Anterior cingulate cortex (tissue), 58 donors: ENCODE results near the gene IL9.
A peak's percentile ranks its signal among the peaks of the same experiment; 100 is the strongest.
"Not testable (repeated sequence)": the region's sequence is repeated elsewhere in the genome, so short reads cannot be mapped to it uniquely, and the experiment has no call there.

Experiments used
- DNase-seq, 58 donors: peaks; one replicate each; lab custom pipeline; 2025; lab: John Stamatoyannopoulos, UW

IL9 gene

DNA sequence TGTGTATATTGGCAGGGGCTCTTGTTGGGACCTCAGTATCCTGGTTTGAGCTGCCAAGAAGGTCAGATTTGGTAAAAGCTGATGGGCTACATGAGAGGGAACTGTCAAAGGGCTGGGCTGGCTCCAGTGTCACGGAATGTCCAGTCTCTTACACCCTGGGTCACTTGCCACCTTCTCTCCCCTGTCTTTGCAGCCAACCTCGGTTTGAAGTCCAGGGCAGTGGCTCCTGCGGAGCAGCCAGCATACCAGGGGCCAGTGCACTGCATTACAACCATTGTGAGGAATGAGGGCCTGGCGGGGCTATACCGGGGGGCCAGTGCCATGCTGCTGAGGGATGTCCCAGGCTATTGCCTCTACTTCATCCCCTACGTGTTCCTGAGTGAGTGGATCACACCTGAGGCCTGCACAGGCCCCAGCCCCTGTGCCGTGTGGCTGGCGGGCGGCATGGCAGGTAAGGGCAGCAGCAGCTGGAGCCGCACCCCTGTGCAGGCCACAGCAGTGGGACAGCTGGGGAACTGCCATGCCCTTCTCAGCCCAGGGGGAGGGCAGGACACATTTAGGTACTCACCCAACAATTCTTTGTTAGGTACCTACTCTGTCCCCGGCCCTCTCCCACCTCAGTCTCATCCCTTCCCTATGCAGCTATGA, 24.2 kb downstream of the IL9 start:
- DNase-seq, result no peak

DNA sequence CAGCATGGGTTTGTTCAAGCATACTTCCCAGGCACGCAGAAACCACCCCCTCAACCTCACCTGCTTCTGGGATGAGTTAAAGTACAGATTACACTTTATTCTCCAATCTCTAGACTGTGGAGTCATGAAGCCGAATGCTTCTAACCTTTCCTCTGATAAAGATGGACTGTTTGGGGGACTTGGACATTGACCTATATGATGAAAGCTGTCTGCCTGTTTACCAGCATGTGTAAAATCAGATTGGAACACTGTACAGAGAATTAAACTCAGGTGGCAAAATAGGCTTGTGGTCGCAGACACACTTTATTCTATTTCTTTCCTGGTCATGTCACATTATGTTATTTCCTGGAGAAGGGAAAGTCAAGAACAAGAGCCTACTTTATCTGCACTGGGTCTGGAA, 25.7 kb downstream of the IL9 start:
- DNase-seq, result no peak

DNA sequence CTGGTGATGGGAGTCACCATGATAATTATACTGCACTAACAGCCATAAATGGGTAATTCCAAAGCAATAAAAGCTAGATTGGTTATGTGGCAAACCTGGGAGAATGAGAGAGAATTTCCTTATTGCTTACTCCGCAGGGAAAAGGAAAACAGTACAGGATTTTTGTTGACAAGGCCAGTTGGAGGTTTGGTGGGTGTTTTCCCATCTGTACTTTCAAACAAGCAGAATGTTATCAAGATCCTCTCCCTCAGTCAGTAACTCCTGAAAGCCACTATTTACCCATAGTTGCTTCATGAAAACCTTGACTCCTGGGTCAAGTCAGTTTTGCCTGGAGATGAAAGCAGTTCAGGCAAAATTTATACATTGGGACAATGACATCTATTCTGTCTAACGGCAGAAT, 26.4 kb downstream of the IL9 start:
- no peak for DNase-seq

DNA sequence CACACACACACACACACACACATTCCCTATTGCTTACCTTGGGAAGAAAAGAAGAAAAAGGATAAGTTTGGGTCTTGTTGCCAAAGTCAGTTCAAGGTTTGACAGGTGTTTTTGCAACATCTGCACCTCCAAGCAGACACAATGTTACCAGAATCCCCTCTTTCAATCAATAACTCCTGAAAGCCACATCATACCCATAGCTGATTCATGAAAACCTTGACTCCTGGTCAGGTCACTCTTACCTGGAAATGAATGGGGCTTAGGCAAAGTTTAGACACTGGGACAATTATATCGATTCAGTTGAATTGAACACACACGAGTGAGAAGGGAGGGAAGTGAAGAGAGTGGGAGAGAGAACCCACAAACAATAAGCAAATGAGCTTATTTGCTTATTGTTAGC, 27.0 kb downstream of the IL9 start:
- DNase-seq, result no peak

DNA sequence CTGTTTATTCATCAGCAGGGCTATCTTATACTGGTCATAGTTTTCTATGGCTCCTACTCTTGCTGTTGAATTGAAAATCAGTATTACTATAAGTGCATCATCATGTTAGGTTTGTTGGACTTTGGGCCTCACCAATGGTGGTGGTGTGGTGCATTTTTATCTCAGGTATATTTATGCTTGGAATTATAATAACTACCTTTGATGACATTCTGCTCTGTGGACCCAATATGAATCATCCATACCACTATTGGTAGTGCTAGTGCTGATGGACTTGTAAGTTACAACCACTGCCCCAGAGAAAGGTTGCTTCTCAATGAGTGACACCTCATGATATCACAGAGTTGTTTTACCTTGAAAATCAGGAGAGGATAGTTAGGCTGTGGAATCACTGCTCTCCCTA, 28.0 kb downstream of the IL9 start:
- no peak for DNase-seq

DNA sequence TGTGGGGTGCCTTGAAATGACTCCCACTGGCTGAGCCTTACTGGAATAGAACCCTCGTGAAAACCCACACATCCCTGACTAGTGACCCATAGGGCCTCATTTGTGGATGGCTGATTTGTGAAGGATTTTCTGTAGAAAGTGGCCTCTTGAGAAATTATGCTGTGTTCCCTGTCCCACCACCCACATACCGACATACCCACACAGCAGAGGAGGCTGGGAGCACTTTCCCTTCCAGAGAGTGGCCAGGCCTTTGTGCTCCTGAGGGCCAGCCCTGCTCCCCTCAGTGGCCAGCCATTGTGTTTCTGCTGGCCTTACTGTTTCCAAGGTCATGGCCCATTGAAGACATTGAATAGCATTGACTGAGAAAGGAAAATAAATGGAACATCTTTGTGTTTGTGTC, 29.6 kb downstream of the IL9 start:
- DNase-seq, result no peak

DNA sequence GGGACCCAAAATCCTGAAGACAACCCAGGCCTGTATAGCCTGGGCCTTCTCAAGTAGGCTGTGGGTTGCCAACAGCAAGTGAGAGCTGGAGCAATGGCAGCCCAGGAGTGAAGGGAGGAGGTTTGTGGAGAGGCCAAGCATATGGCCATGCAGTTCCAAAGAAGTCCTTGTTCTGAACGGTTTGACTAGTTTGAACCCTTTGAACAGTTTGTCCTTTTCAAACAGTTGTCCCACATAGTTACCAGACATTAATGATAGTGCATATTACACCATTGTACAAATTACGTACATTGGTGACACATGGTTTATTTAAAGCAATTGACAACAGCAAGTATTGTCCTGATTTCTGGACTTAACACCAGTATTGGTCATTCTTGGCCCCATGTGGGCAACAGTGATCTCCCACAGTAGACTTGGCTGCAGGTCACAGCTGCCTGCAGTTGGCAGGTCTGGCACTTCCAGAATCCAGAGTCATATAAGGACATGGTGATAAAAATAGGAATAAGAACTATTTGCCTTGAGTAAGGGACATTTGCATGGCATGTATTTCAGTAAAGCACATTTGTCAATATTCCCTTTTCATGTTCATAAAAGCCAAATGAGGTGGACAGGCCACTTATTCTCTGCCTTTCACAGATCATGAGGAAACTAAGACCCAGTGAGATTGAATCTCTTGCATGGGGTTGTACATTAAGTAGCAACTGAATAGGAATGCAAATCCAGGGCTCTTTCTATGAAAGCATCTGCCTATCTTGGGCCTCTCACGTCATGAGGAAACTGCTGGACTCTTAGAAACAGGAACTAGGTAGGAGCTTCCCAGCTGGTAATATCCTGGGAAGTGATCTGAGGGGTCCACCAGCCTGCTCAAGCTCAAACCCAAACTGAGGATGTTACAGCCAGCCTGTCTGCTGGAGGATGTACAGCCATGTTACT, 30.9 kb downstream of the IL9 start:
- DNase-seq, result no peak

DNA sequence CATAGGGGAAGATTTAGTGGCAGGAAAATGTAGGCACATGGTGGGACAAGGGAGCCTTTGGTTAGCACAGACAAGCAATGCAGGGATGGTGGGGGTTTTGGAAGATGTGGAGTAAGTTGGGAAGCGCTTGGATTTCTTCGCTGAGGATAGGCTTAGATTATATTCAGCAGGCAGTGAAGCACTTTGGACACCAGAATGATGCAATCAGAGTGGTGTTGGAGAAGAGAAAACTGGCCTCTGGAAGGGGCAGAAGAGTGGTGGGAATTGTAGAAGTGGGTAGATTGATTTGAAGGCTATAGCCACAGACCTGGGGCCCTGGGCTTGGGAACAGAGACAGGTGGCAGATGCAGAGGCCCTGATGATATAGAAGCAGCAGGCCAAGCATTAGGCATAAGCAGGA, 32.9 kb downstream of the IL9 start:
- DNase-seq, result no peak

DNA sequence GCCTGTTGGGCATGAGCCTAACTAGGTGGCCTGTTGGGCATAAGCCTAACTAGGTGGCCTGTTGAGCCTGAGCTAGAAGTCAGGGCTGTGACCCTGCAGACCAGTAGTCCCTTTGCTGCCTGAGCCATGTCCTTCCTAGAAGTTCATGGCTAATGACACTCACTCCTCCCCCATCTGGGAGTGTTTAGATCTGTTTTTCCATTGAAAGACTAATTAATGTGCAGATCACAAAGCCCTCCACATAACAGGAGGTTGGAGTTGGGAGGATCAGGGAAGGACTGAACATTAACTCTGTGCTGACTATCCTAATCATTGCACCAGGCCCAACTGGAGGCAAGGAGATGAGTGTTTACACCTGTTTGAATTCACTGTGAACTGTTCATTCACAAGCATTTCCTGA, 33.6 kb downstream of the IL9 start:
- peak in 1 of 58 donors; percentile 24 for DNase-seq

DNA sequence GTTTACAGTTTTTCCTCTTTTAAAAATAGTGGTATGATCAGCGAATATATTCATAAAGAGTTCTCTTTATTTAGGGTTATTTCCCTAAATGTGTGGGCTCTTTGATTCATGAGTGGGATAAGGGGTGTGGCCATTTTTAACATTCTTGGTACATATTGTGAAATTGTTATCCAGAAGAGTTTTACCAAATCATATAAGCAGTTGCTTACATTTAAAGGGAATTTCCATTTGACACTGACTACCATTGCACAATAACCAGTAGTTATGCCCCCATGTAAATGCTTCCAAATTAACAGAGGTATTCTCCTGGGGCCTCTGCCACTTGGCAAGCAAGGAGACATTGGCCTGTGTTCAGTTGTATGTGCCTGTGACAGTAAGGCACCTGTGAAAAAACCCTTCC, 34.0 kb downstream of the IL9 start:
- no peak for DNase-seq

DNA sequence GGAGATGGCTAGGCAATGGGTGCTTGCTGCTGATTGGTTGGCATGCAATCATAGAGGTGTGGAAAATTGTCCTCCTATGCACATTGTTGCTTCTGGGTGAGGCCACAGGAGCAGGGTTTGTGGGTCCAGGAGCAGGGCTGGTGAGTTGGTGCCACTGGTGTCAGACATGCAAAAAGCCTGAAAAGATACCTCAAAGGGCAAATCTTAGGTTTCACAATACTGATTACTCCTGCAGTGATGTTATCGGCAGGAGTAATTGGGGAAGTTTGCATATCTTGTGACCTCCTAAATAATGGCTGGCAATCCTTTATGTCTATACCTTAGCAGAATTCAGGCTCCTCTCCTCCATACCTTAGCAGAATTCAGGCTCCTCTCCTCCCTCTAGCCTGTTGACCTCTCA, 36.0 kb downstream of the IL9 start:
- no peak for DNase-seq

DNA sequence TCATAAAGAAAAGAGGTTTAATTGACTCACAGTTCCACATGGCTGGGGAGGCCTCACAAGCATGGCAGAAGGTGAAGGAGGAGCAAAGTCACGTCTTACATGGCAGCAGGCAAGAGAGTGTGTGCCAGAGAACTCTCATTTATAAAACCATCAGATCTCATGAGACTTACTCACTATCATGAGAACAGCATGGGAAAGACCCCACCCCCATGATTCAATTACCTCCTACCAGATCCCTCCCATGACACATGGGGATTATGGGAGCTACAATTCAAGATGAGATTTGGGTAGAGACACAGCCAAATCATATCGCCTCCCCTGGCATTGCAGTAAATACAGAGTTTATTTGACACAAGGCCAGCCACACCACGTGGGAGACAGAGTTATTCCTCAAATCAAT, 36.5 kb downstream of the IL9 start:
- not testable (repeated sequence) for DNase-seq

DNA sequence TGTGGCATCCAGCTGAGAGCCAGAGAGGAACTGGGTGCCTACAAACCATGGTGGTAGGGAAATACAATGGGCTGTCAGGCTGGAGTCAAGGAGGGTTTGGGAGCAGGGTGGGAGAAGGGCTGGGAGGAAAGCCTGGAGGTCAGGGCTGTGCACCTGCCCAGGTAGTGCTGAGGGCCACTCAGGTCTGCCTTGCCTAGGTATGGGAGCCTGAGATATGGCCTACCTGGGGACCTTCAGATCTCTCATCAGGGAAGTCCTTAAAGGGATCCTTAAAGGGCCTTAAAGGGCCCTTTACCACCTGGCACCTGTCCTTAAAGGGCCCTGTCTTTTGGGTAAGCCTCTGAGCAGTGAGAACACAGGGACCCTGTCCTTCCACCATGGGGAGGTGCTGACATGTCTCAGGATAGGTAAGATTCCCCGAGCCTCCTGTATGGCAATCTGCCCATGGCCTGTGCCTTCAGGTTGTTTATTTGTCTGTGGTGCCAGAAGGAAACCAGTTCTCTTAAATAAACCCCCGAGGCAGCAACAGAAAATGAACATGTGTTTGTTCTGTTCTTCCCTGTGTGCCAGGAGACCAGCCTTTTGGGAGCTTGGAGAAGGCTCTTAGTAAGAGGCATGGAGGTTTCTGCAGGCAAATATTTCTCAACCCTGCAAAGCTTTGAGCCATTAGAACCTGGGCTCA, 37.9 kb downstream of the IL9 start:
- no peak for DNase-seq

DNA sequence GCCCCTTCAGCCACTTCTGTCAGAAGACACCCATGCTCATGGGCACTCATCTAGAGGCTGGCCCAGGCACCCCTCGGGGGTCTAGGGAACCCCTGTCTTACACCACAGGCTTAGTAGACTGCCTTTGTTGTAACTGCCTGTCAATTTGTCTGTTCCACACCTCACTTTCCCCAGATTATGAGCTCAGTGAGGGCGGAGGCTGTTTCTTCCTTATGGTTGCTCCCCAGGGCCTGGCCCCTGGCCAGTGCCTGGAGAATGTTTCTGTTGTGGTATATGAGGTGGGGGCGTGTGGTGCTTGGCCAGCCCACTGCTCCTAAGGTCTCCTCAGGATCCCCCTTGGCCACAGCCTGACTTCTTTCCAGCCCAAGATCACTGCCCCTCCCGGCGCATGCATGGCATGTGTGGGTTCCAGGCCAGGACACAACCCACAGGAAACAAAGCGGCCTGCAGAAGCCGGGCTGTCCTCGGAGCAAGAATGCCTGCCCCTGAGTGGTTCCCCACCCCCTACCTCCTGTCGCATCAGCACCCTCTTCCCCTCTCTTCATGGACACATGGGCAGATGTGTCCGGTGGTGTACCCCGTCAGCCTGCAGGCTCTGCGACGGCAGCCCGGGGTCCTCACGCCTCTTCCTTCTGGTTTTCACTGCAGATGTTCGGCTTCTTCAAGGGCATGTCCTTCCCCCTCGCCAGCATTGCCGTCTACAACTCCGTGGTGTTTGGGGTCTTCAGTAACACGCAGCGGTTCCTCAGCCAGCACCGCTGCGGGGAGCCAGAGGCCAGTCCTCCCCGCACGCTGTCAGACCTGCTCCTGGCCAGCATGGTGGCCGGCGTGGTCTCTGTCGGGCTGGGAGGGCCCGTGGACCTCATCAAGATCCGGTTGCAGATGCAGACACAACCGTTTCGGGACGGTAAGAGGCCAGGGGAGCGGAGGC, 43.5 kb downstream of the IL9 start:
- DNase-seq, result no peak

DNA sequence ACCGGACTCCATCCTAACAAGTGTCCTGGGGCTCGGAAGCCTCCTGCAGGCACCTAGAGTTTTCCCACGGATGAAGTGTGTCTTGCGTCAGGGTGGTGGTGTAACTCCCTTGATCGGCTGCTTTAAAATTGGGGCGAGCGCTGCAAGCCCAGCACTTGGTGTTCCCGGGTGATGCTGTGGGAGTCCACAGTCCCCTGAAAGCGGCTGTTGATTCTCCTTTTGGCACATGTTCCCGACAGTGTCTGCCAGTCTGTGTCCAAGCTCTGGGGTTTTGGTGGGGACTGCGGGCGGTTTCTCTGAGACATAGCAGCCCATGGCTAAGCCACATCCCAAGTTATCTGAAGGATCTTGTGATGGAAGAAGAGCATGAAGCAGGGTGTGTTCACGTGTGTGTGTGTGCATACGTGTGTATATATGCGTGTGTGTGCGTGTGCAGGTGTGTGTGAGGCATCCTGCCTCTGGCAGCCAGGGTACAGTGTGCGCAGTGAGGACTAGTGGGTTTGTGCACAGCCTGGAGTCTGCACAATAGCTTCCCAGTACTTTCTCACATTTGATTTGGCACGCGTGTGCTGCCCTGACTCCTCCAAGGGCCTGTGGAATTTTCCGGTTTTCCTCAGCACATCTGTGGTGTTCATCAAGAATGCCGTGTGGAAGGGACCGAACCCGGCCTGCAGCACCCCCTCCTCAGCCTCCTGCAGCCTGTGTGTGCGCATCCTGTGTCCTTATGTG, 44.3 kb downstream of the IL9 start:
- DNase-seq, result peak in 40 of 58 donors; percentile 7 to 82 (median 35)

DNA sequence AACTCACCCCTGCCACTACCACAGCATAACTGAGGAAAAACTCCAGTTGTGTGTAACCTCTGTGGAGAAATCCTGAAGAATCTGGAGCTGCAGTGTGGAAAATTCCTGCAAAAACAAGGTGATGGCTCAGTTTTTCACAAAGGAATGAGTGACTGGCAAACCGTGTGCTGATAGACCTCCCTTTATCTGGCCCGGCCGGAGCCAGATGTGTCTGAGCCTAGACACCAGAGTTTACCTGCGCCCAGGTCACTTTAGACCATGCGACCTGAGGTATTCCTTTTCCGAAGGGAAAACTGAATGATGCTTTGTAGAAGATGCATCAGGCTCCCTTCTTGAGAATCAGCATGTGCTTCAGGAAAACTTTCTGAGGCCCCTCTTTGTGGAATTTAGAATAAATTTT, 45.0 kb downstream of the IL9 start:
- DNase-seq, result no peak

DNA sequence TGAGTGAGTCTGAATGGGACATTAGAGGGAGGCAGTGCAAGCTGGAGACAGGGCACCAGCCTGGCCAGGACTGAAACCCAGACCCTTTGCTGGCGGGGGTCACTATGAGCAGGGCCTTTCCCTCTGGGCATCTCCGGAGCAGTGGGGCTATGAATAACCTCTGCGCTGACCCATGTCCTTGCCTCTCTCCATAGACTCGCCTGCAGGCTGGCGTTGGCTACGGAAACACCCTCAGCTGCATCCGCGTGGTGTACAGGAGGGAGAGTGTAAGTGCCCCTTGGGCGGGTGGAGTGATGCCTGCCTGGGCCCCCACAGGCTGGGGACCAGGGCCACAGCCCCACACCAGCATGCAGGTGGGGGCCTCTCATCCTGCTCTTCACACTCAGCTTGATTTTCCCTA, 45.4 kb downstream of the IL9 start:
- DNase-seq, result no peak

DNA sequence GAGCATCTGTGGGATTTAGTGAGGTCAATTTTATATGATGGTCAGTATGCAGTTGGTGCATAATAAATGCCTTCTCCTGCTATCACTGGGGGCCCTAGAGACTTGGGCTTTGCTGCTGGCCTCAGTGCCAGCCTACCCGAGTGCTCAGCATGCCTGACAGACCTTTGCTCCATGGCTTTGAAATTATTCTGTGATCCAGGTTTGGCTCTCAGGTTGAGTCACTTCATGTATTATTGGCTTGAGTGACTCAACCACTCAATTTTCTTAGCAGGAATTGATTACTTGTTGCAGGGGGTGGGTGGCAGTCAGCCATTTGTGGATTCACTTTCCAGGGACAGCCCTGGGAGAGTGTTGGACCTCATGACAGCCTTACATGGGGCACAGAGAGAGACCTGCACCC, 47.7 kb downstream of the IL9 start:
- DNase-seq, result no peak

DNA sequence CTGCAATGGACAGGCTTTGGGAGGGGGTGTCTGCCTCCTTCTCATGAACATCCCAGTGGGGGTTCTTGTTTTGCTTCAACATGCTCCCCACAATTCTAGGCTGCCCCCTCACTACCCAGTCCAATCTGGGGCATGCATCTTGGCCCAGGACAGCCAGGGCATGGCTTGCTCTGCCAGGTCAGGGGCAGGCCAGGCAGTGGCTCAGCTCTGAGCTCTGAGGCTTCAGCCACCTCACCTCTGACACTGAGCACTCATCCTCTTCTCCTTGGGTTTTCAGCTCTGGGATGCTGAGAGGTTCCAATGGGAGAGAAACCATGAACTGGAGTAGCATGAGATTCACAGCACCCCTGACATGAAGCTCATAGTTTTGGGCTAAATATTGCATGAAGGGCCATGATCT, 49.3 kb downstream of the IL9 start:
- DNase-seq, result no peak
